Breast epithelium (tissue), 4 donors: ENCODE data around the gene PICALM. TPM values are rescaled to one million over a fixed set of nuclear protein-coding genes. Genes with fewer than 3 reads are reported as not detected.

Experiments
- DNase-seq, 2 donors: peaks; one replicate each; pipeline ENCODE4 v3.0.0-alpha.2; 2019; ENCODE audit warnings: low spot score in 2 of 2
- H3K27ac ChIP-seq, 2 donors: fragments of 200-600 bp; sonication (generic) in 1 of 2; one replicate each; pipeline ENCODE4 v1.5.1; 2016 to 2019; ENCODE audit warnings: mild to moderate bottlenecking in 1 of 2
- H3K27me3 ChIP-seq, 2 donors: fragments of 200-600 bp; sonication (generic) in 1 of 2; one replicate each; pipeline versions ENCODE4 v1.5.1 to v1.6.0; 2017 to 2019; ENCODE audit warnings: control low read depth in 1 of 2, mild to moderate bottlenecking in 1 of 2
- H3K36me3 ChIP-seq: fragments of 200-600 bp; one replicate; pipeline ENCODE4 v1.5.1; 2019
- H3K4me1 ChIP-seq, 2 donors: fragments of 200-600 bp; sonication (generic); one replicate each; pipeline ENCODE4 v1.5.1; 2016 to 2019; ENCODE audit warnings: control low read depth in 1 of 2
- H3K4me3 ChIP-seq, 3 donors: fragments of 200-600 bp; sonication (generic); 1 replicate in 2 of 3; 2 replicates in 1 of 3; pipeline ENCODE4 v1.5.1; 2016 to 2019; ENCODE audit warnings: mild to moderate bottlenecking in 3 of 3, moderate library complexity in 2 of 3
- H3K9me3 ChIP-seq, 2 donors: fragments of 200-600 bp; sonication (generic) in 1 of 2; one replicate each; pipeline ENCODE4 v1.5.1; 2016 to 2019; ENCODE audit warnings: control low read depth in 1 of 2
- POLR2A ChIP-seq: fragments of 450-650 bp; IDR thresholded peaks from one replicate; pipeline ENCODE4 v1.6.1; 2016; ENCODE audit warnings: antibody characterized with exemption, mild to moderate bottlenecking, moderate library complexity
- POLR2AphosphoS5 ChIP-seq, 3 donors: sonication (generic); formaldehyde crosslinking; IDR thresholded peaks; one replicate each; pipeline ENCODE4 v1.6.1; 2017; ENCODE audit warnings: antibody characterized with exemption in 3 of 3
- intact Hi-C: fragments of 100-400 bp; cut with DNase I; formaldehyde crosslinking; loops from one replicate; pipeline ENCODE4 v1.15.1; 2023; ENCODE audit warnings: low total_unique reads
- total RNA-seq, 3 donors: library from RNA; depleted of rRNA; stranded (reverse); fragments of >200 nt; gene quantifications; one replicate each; pipeline ENCODE4 v1.1.0, GENCODE V29; 2016
- TF ChIP-seq, protein P1 (sequence below), 3 donors: fragments of 450-650 bp; IDR thresholded peaks; one replicate each; pipeline ENCODE4 v1.5.1; 2016 to 2017; ENCODE audit warnings: antibody characterized with exemption in 3 of 3, mild to moderate bottlenecking in 3 of 3, moderate library complexity in 3 of 3

The PICALM gene
- total RNA-seq, 3 donors from 2014 or later = 327 to 336 (median 328) TPM

DNA sequence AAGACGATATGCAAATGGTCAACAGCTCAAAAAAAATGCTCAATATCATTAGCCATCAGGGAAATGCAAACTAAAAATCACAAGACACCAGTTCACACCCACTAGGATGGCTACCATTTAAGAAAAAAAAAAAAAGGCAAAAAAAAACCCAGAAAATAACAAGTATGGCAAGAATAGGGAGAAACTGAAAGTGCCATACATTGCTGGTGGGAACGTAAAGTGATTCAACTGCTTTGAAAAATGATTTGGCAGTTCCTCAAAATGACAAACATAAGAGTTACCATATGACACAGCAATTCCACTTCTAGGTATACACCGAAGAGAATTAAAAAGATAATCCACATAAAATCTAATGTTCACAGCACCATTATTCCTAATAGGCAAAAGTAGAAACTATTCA, 47.5 kb downstream of the PICALM start:
- H3K36me3 ChIP-seq = no peaks in the 10 kb centered on the region
- no peak for DNase-seq

DNA sequence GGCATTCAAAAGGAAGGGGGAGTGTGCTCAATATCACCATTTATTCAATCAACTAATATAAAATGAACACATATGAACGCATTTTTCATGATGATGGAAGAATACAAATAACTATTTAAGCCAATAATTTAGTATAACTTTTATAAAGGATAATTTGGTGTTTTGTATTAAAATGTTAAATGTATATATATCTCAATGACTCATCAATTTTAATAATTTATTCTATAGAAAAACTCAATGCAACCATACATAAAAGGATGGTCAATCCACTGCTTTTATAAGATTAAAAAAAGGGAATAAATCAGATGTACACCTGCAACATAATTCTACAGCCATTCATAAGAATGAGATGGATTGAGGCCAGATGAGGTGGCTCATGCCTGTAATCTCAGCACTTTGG, 50.6 kb downstream of the PICALM start:
- Histone ChIP-seq H3K27me3 (no peaks in the 10 kb centered on the region), H3K36me3 (no peaks in the 10 kb centered on the region), H3K4me1 (no peaks in the 10 kb centered on the region), H3K9me3 (no peaks in the 10 kb centered on the region), H3K27ac (no peak overlapping the region), H3K4me3 (no peak overlapping the region)
- DNase-seq = no peak
- intact Hi-C loops = no loop called here
- TF ChIP-seq POLR2AphosphoS5 (IDR thresholded peaks at IDR 0.05) = no peak
- TF ChIP-seq POLR2A = no peak
- TF ChIP-seq, protein P1, sequence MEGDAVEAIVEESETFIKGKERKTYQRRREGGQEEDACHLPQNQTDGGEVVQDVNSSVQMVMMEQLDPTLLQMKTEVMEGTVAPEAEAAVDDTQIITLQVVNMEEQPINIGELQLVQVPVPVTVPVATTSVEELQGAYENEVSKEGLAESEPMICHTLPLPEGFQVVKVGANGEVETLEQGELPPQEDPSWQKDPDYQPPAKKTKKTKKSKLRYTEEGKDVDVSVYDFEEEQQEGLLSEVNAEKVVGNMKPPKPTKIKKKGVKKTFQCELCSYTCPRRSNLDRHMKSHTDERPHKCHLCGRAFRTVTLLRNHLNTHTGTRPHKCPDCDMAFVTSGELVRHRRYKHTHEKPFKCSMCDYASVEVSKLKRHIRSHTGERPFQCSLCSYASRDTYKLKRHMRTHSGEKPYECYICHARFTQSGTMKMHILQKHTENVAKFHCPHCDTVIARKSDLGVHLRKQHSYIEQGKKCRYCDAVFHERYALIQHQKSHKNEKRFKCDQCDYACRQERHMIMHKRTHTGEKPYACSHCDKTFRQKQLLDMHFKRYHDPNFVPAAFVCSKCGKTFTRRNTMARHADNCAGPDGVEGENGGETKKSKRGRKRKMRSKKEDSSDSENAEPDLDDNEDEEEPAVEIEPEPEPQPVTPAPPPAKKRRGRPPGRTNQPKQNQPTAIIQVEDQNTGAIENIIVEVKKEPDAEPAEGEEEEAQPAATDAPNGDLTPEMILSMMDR (IDR thresholded peaks at IDR 0.05) = no peak

More for the DNA sequence above, 47.5 kb downstream of the PICALM start:
- H3K27ac ChIP-seq = no peak overlapping the region
- H3K27me3 ChIP-seq = no peaks in the 10 kb centered on the region
- H3K4me3 ChIP-seq = no peak overlapping the region
- H3K4me1 ChIP-seq = no peaks in the 10 kb centered on the region
- TF ChIP-seq, protein P1 (IDR thresholded peaks at IDR 0.05) = no peak
- no peak for TF ChIP-seq POLR2AphosphoS5 (IDR thresholded peaks at IDR 0.05)
- TF ChIP-seq POLR2A = no peak
- intact Hi-C loops = no loop called here
- no peaks in the 10 kb centered on the region for H3K9me3 ChIP-seq

DNA sequence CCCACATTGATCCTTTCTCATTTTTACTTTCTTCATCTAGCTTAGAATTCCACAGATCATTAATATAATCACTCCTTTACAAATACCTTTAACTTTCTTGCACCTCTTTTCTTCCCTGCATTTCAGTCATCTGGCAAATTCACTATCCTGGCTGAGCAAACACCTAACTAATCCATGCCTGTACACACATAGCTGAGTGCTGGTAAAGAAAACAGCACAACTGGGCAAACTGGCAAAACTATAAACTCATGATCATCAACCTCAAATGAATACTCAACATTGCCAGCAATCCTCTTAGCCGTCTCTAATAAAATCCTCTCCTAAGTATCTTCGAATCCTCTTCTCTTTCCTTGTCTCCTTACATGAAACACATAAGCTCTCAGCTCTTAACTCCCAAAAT, 52.4 kb downstream of the PICALM start:
- no peaks in the 10 kb centered on the region for H3K36me3 ChIP-seq

DNA sequence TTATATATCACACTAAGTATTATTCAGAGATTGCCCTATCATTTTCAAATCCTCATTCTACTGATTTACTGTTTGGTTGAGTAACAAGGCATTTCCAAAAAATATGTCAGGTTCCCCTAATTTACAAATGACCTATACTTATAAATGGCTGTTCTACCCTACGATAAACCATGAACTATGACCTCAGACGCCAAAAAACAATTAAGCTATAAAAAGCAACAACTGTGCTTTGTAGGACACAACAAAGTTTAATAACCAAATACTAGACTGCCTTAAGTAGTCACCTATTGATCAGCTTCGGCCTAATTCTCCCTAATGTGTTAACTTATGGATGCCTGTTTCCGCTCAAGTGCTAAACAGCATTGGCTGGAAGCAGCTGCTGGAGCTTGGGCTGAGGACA, 53.2 kb downstream of the PICALM start:
- no peak overlapping the region for H3K27ac ChIP-seq
- no peak for TF ChIP-seq POLR2A
- TF ChIP-seq POLR2AphosphoS5 (IDR thresholded peaks at IDR 0.05) = no peak
- TF ChIP-seq, protein P1 (IDR thresholded peaks at IDR 0.05) = no peak
- no peaks in the 10 kb centered on the region for H3K36me3 ChIP-seq

More for the DNA sequence above, 52.4 kb downstream of the PICALM start:
- no peak for DNase-seq
- Histone ChIP-seq H3K4me1 (no peaks in the 10 kb centered on the region), H3K27me3 (no peaks in the 10 kb centered on the region), H3K4me3 (no peak overlapping the region), H3K27ac (no peak overlapping the region), H3K9me3 (no peaks in the 10 kb centered on the region)
- no peak for TF ChIP-seq POLR2A
- intact Hi-C loops = no loop called here

DNA sequence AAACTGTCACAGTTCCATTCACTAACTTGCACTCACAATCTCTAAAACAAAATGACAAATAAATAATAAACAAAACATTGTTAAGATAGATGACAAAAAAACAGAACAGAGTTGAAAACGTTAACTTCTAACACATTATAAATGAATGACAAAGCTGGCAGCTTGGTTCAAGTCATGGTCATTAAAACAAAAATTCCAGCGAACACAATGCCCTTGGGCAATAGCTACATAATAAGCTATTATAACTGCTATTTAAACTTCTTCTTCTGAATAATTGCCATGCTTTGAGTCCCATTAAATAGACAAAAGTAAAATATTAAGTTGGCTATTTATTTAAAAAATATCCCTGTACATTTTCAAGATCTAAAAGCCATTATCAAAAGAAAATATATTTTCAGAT, 54.7 kb downstream of the PICALM start:
- peaks cover 4% of the 10 kb centered on the region for H3K36me3 ChIP-seq
- no peaks in the 10 kb centered on the region for H3K9me3 ChIP-seq
- TF ChIP-seq POLR2A = no peak
- TF ChIP-seq, protein P1 (IDR thresholded peaks at IDR 0.05) = no peak
- TF ChIP-seq POLR2AphosphoS5 (IDR thresholded peaks at IDR 0.05) = no peak
- H3K4me3 ChIP-seq = no peak overlapping the region
- DNase-seq = no peak
- intact Hi-C loops = no loop called here
- no peaks in the 10 kb centered on the region for H3K4me1 ChIP-seq
- no peaks in the 10 kb centered on the region for H3K27me3 ChIP-seq
- no peak overlapping the region for H3K27ac ChIP-seq

More for the DNA sequence above, 53.2 kb downstream of the PICALM start:
- H3K4me1 ChIP-seq = no peaks in the 10 kb centered on the region
- DNase-seq = no peak
- H3K27me3 ChIP-seq = no peaks in the 10 kb centered on the region
- H3K4me3 ChIP-seq = no peak overlapping the region
- intact Hi-C loops = no loop called here
- H3K9me3 ChIP-seq = no peaks in the 10 kb centered on the region

DNA sequence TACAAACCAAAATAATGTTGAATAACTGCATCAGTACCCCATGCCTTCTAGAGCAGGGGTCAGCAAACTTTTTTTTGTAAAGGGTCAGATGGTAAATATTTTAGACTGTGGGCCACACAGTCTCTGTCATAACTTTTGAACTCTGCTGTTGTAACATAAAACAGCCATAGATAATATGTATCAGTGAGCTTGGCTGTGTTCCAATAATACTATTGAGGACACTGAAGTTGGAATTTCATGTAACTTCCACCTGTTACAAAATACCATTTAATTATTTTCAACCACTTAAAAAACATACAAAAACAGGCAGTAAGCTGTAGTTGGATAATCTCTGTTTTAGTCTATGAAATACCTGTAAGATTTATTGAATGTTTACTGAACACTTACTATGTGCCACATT, 55.2 kb downstream of the PICALM start:
- H3K27me3 ChIP-seq = no peaks in the 10 kb centered on the region
- no peaks in the 10 kb centered on the region for H3K4me1 ChIP-seq
- H3K27ac ChIP-seq = no peak overlapping the region
- H3K4me3 ChIP-seq = no peak overlapping the region
- TF ChIP-seq POLR2AphosphoS5 (IDR thresholded peaks at IDR 0.05) = no peak
- no peak for TF ChIP-seq POLR2A
- TF ChIP-seq, protein P1 (IDR thresholded peaks at IDR 0.05) = no peak
- no peak for DNase-seq
- H3K9me3 ChIP-seq = no peaks in the 10 kb centered on the region
- intact Hi-C loops = no loop called here
- H3K36me3 ChIP-seq = peaks cover 4% of the 10 kb centered on the region
